Esophagus mucosa (tissue), 1 donor: ENCODE measurements around the gene PDSS2. TPM values are rescaled to one million over a fixed set of nuclear protein-coding genes. Genes with fewer than 3 reads are reported as not detected.
A peak's percentile ranks its signal among the peaks of the same experiment; 100 is the strongest.

Experiments used
- ATAC-seq: fragments of 200-7000 bp; cut with Tn5 transposase; one replicate; pipeline ENCODE4 v1.9.1; 2020
- total RNA-seq: library from RNA; stranded (reverse); gene quantifications from one replicate; pipeline ENCODE4 v1.2.4, GENCODE V29; 2023
- donor health status: DM: yes; HTN: yes; CAD: no.

Gene PDSS2
- total RNA-seq, 1 donor from 2014 or later = 13.2 TPM

DNA sequence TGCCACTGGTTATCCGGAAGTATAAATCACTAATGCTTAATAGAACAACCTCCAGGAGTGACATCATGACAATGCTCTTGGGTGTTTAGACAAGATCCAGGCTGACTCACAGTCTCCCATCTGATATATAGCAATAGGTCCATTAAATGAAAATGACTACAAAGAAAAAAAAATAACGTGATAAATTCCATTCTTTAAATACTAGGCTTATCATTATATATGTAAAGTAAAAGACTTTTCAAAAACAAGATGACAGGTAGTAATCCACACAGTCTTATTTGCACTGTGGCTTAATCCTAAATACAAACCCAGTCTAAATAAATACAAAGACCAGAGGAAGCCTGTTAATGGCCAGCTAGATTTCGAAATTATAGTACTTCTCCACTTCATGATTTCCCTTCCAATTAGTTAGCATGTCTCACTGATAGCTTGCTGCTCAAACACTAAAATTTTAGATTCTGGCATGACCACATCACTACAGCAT lies 195.0 kb downstream of the PDSS2 start:
- peak; percentile 95 for ATAC-seq

DNA sequence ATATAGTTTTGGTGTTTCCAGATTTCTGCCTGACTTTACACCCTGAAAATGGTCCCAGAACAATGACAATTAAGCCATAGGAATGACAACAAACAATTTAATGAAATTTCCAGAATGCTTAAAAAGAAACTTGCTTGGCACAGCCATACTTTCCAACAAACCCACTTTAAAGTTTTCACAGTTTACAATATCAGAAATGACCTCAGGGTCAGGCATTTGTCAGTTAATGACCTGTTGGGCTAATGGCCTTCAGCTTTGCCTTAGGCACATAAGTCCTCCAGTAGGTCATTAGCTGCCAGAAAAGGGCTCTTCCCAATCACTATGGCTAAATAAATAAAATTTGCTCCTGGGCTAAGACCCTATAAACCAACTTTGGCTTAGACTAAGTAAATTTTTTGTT lies 199.4 kb downstream of the PDSS2 start:
- no peak for ATAC-seq

DNA sequence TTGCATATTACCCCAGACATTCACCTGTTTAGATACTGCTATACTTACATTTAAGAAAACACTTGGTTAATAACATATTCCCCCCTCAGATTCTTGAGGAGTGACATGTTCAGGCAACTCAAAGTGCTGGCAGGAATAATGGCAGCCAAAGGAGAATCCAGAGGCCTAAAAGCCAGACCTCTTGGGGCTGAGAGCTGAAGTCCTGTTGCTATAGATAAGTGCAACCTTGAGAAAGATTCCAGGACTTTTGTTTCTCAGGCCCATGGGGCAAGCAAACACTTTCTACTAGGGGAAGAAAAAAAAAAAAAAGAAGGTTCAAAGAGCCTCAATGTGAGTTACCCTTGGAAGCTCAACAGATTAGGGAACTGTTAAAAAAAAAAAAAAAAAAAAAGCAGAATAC lies 211.2 kb downstream of the PDSS2 start:
- ATAC-seq = no peak

DNA sequence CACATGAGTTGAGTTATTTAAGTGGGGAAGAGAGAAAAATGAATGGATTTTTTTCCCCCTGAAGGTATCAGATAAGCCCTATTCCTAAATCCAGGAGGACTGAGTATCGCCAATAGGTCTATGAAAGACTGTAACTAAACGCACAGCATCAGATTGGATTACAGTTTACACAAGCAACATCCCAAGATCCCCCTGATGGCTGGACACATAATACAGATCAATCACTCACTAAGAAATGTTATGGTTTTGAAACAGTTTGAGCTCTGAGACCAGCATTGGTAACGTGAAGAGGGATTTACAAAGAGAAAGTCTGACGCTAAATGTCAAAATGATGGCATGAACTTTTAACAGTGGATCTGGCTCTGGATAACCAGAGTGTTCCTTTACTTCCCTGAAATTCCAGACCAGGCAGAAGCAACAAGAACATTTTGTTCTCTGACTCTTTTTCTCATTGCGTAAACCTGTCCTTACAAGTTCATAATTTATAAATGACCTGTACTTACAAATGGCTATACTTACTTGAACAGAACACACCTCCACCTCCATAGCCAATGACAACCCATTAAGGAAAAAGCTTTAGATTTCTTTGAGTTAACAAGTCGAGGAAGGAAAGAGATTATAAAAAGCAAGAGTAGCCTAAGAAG lies 212.3 kb downstream of the PDSS2 start:
- peak; percentile 90 for ATAC-seq

DNA sequence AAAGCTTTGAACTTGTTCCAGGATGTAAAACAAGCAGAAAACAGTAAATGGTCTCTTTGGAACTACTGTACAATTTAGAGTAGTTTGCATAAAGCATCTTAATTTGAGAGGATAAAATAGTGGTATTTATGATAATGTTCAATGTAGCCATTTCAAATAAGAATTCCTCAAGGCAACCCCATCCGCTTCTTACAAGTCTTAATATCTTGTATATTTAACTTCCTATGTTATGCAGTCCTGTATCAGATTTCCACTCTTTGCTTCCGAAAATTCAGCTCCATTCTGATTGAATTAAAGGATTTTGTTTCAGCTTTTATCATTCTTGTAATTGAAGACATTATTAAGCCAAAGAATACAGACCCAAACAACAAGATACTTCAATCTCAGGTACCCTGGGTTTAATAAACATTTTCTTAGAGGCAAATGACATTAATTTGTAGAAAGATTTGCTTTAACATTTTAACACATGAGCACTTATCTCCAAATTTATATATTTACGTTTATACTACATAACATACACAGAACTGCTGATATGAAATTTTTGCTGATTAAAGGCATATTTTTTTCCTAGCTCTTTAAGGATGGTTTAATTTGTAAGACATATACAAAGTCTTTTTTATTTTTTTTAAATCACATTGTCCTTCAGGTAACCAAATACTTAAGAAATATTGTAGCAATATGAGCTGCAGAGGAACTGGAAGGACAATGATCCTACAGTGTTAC lies 213.0 kb downstream of the PDSS2 start:
- ATAC-seq = no peak

DNA sequence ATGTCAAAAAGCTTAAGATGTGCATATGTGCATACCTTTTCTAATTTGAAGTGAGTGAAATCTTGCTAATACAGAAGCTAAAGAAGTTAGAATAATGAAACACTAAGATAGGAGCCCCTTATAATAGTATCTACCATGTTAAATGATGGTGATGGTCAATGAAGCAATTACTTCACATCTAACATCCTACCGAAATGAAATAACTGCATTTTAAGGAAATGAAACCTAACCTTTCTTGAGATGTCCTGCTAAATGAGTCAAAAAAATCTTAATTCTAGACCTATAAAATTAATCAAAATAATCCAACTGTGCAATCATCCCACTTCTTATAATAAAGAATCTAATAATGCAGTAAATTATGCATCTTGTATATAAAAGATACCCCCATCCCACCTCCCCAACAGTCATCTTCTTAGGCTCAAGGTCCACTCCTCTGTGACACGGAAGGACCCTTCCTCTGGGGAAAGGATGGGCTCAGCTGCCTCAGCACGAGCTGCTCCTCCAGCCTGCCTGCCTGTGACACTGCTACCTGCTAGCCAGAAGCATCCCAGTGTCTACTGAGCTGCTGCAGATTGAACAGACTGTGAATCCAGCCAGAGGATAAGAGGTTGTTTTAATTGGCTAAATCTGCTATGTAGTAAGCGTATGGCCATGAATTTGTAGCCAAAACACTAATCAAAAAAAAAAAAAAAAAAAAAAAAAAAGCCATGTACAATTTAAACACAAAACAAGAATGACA lies 214.5 kb downstream of the PDSS2 start:
- ATAC-seq = no peak

DNA sequence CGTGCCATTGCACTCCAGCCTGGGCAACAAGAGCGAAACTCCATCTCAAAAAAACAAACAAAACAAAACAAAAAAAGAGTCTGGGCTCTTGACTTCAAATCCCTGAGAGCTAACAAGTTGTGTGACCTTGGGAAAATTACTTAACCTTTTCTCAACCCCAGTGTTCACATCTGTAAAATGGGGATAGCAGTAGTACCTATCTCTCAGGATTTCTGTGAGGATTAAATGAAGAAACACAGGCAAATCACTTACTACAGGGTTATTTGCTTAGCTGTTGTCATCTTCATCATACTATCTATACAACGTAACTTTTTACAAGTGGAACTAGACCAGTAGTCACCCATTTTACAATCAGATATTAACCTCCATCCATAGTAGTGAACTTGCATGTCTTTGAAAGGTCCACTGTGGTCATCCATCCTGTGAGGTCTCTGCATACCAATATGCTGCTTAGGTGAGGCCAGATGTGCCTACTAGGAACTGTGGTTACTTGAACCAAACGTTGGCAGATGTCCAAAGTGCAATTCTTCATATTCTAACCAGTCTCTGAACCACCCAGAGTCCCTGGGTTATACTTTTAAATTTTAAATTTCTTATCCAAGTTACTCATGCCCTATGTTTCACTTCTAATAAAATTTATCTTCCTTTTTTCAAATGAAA lies 215.2 kb downstream of the PDSS2 start:
- ATAC-seq = no peak

DNA sequence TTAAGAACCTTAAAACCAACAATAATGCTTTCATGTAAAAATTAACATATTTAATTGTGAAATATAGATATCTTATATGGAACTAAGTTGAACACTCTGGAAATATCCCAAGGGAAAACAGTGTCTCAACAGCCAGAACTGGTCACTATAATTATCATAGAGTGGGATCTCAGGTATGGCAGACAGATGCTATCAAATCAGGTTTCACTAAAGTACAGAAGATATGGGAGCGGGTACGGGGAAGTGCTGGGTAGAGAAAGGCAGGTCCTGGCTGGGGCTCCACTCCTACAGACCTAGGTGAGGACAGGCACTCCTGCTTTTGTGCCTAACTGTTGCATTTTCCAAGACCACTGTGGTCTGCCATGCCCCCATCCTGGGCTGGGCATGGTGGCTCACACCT lies 215.9 kb downstream of the PDSS2 start:
- no peak for ATAC-seq

DNA sequence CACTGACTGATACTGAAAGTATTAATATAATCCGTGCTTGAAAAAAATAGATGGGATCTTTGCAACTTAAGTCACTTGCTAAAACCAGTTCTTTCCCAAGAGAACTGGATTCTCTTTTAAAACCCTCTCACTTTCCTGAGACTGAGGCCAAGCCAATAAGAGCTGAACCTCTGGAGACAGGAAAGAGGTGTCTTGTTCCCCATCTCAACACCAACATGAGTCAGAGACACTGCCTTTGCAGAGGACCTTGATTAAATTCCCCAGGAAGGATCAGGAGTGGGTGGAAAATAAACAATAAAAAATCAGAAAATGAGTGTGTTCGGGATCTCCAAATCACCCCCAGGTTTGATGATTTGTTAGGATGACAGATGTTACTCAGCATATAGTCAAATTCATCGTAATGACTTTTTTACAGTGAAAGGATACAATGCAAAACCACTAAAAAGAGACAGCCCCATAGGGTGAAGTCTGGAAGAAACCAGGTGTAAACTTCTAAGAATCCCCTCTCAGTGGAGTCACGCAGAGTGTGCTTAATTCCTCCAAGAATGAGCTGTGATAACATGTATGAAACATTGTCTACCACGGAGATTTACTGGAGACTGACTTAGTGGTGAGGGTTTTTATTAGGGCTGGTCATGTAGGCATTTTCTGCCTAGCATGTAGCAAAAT lies 221.2 kb downstream of the PDSS2 start:
- peak; percentile 44 for ATAC-seq

DNA sequence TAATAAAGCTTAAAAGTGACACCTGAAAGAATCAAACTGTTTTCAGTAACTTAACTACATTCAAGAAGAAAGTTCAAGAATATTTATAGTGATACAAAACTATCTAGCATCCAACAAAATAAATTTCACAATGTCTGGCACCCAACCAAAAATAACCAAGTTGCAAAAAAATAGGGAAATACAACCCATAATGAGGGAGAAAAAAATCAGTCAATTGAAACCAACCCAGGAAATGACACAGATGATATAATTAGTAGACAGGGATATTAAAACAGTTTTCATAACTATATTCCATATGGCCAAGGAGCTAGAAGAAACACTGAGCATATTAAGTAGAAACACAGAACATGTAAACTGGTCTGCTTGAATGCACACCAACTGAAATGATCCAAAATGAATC lies 223.9 kb downstream of the PDSS2 start:
- no peak for ATAC-seq

DNA sequence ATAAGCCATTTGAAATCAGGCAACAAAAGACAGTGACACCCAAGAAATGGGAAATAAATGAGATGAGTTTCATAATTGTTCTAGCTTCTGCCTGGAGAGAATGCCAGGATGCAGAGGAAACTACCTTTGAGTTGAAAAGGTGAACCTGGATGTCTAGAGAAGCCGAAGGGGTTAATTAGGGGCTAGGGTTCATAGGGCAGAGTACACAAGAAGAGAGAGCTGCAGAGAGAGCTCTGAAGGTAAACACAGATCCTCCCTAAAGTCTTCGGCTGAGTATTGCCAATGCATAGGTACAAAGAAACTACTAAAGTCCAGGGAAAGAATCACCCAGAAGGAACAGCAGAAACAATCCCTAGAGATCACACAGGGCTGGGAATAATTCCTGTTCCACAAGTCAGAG lies 224.4 kb downstream of the PDSS2 start:
- no peak for ATAC-seq

DNA sequence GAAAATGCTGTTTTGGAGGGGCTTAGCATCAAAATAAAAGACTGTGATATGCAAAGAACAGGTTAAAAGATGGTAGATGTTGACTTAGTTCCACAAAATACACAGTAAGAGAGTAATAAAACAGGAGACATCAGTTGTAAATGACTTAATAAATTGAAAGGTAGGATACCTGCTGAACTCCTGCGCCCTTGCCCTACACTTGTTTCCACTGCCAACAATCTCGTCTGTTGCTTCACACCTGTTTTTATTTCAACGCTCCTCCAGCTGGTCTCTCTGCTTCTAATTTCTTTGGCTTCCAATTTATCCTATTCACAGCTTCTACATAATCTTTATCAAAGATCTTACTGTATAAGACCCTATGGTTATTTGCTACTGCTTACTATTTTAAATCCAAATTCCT lies 228.1 kb downstream of the PDSS2 start:
- no peak for ATAC-seq

DNA sequence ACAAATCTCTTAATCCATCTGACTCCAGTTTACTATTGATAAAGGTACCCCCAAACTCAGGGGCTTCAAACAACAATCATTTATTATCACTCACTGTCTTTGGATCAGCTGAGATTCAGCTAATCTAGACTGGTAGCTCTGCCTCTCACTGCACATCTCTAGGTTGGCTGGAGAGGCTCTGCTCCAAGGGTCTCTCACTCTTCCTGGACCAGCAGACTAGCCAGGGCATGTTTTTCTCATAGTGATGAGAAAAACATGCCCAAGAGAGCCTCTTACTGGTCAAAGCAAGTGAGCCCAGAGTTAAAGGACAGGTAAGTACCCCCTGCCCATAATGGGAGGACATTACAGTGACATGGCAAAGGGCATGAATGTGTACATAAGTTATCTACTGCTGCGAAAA lies 228.9 kb downstream of the PDSS2 start:
- ATAC-seq = no peak

DNA sequence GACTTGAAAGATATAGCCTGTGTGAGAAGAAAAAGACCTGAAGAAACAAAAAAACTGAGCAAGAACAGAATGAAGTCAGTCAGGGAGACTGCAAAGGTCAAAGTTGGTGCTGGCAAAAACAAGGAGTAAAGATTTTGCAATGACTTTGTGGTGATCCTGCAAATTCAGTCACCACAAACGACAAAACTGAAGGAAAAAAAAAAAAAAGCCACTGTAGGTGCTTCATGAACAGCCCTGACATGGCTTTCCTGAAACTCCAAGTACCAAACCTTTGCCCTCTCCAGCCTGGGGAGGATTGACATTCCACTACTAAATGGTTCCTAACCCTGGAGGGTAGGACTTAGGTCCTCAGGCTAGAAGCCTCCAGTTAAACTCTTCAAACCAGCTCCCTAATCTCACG lies 229.3 kb downstream of the PDSS2 start:
- ATAC-seq = no peak

DNA sequence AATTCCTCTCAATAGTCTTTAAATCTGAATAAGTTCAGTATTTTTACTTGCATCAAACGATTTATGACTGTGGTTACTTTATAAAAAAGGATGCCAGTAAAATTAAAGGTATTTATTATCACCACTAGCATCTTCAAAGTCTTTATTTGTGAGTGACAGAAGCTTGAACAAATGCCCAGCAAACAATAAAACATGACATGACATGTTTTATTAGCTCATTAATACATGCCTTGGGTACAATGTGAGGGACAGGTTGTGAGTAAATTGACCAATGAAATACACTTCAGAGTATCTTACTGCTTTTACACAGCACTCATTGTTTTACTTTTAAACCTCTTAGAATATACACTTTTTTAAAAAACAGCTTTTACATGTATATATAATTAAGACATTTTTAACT lies 230.6 kb downstream of the PDSS2 start:
- no peak for ATAC-seq

DNA sequence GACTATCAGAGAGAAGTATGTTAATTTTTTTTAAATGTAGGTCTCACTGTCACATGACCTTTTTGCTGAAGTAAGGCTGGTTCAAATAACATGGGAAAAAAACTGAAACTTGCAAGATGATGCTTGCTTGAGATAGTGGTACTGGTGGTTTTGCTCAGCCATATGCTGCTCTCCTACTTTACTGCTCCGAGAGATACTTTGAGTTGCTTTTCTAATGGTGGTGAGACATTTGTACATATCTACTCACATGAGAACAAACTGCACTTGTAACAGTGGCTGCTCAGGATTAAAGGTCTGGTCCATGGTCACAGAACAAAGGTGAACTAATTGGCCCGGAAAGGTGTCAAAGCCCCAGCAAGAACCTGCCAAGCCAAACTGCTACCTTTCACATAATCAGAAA lies 237.8 kb downstream of the PDSS2 start:
- ATAC-seq = no peak

DNA sequence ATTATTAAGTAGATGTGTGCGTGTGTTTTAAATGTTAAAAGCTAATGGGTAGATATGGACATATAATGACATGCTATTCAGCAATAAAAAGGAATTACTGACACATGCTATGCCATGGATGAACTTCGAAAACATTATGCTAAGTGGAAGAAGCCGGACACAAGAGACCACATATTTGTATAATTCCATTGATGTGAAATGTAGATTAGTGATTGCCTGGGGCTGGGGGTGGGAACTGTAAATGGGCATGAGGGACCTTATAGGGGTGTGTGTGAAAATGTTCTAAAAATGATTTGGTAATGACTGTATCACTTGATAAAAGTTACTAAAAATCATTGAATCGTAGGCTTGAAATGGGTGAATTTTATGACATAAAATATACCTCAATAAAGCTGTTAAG lies 239.5 kb downstream of the PDSS2 start:
- ATAC-seq = no peak

DNA sequence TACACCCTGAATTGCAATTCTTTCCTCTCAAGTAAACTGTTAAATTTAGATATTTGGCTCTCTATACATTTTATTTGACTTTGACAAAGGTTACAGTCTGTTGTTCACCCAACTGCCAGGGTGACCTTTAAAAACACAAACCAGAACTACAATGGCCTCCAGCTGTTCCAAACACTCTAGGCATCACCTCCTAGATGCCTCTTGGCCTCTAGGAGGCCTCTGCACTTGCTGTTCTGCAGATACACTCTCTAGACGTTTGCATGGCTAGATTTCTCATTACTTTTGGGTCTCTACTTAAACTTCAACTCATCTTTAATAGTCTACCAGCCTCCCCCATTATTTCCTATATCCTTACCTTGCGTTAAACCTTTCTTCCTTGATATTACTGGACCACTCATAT lies 241.2 kb downstream of the PDSS2 start:
- ATAC-seq = no peak

DNA sequence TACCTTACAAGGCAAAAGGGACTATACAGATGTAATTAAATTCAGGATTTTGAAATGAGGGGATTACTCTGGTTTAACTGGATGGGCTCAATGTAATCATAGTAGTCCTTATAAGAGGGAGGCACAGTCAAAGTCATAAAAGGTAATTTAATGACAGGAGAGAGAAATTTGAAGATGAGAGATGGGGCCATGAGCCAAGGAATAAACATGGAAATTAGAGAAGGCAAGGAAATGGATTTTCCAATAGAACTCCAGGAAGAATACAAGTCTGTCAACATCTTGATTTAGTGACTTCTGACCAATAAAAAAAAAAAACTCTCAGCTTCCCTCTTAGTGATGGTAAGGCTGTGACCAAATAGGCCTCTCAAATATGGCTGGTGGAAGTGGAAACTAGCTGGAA lies 242.1 kb downstream of the PDSS2 start:
- no peak for ATAC-seq

DNA sequence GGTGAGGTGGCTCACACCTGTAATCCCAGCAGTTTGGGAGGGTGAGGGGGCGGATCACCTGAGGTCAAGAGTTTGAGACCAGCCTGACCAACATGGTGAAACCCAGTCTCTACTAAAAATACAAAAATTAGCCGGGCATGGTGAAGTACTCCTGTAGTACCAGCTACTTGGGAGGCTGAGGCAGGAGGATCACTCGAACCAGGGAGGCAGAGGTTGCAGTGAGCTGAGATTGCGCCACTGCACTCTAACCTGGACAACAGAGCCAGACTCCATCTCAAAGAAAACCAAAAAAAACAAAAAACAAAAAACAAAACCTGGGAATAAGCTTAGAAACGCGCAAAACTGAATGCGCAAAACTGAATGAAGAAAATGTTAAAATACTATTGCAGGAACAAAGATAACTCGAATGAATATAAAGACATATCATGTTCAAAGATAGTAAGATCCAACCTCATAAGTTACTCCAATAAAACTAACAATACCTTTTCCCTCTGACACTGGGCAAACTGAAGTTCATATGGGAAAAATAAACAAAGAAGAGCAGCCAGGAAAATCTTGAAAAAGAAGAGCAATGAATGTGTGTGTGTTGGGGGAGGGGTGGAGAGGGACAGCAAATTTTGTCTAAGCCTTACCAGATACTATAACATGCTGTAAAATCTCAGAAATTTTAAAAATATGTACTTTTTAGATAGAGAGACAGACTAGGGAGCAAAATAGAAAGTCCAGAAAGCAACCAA lies 243.0 kb downstream of the PDSS2 start:
- ATAC-seq = no peak

DNA sequence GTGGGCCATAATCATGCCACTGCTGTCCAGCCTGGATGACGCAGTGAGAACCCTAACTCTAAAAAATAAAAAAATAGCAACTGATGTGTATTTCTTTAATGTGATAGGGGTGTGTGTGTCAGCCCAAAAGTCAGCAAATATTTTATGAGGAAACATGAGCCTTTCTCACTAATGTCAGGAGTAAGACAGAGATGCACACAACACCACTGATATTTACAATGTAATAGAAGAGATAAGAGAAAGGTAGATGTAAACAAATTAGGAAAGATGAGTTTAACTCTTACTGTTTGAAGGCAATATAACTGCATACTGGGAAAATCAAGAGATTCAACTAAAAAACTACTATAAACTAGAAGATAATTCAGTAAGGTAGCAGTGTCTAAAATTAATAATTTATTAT lies 244.0 kb downstream of the PDSS2 start:
- no peak for ATAC-seq

DNA sequence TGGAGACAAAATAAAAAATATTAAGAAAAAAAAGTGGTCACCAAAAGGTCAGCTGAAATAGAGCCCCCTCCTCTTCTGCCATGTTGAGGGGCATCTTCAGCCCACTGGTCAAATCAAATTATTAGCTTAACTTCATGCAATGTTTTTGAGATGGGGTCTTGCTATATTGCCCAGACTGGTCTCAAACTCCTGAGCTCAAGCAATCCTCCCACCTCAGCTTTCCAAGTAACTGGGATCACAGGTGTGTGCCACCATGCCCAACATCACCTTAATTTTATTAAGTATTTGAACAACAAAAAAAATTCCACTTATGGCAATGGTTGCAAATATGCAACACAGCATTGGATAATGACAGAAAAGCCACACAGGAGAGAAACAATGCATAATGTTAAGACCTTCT lies 244.7 kb downstream of the PDSS2 start:
- ATAC-seq = no peak
